ENCODE data around the gene DGCR6L.
"Not testable (repeated sequence)": the region's sequence is repeated elsewhere in the genome, so short reads cannot be mapped to it uniquely, and the experiment has no call there.

The DGCR6L gene

GRCh38 chr22:20304646-20305045 lies 15.2 kb downstream of the DGCR6L start:
- no peak overlapping the region for H3K4me3 ChIP-seq (ENCODE audit: low read depth, low read length)
- no peak for DNase-seq (ENCODE audit: low read depth, low spot score)
- in situ Hi-C loops (cut with HindIII; ENCODE audit: low sequenced_read_pairs), result no loop called here
- TF ChIP-seq CTCF (IDR thresholded peaks at IDR 0.05; ENCODE audit: low read depth, low read length), result no peak

GRCh38 chr22:20303229-20303534 lies 16.7 kb downstream of the DGCR6L start:
- in situ Hi-C loops (cut with HindIII; ENCODE audit: low sequenced_read_pairs); H3K4me3 ChIP-seq (ENCODE audit: low read depth, low read length); DNase-seq (ENCODE audit: low read depth, low spot score): not testable (repeated sequence)

- no peak for TF ChIP-seq CTCF (IDR thresholded peaks at IDR 0.05; ENCODE audit: low read depth, low read length)
- DNase-seq (ENCODE audit: low read depth, low spot score), result no peak
- in situ Hi-C loops (cut with HindIII; ENCODE audit: low sequenced_read_pairs), result no loop called here
- H3K4me3 ChIP-seq (ENCODE audit: low read depth, low read length), result no peak overlapping the region
Observed at GRCh38 chr22:20302438-20303228, 17.2 kb downstream of the DGCR6L start.

- in situ Hi-C loops (cut with HindIII; ENCODE audit: low sequenced_read_pairs), result no loop called here
- peak; percentile 3 for DNase-seq (ENCODE audit: low read depth, low spot score)
- peak overlapping the region; percentile 34 for H3K4me3 ChIP-seq (ENCODE audit: low read depth, low read length)
- no peak for TF ChIP-seq CTCF (IDR thresholded peaks at IDR 0.05; ENCODE audit: low read depth, low read length)
Observed at GRCh38 chr22:20299746-20300136, 20.1 kb downstream of the DGCR6L start.

GRCh38 chr22:20298803-20299745 lies 20.8 kb downstream of the DGCR6L start:
- H3K4me3 ChIP-seq (ENCODE audit: low read depth, low read length), result peak overlapping the region; percentile 34
- TF ChIP-seq CTCF (IDR thresholded peaks at IDR 0.05; ENCODE audit: low read depth, low read length), result no peak
- in situ Hi-C loops (cut with HindIII; ENCODE audit: low sequenced_read_pairs), result no loop called here
- DNase-seq (ENCODE audit: low read depth, low spot score), result peak; percentile 78

GRCh38 chr22:20298110-20298802 lies 21.6 kb downstream of the DGCR6L start:
- H3K4me3 ChIP-seq (ENCODE audit: low read depth, low read length), result no peak overlapping the region
- in situ Hi-C loops (cut with HindIII; ENCODE audit: low sequenced_read_pairs), result no loop called here
- no peak for DNase-seq (ENCODE audit: low read depth, low spot score)
- no peak for TF ChIP-seq CTCF (IDR thresholded peaks at IDR 0.05; ENCODE audit: low read depth, low read length)

Measured in astrocyte of the spinal cord (primary cell).